ENCODE data around the gene RGS14. TPM values are rescaled to one million over a fixed set of nuclear protein-coding genes. Genes with fewer than 3 reads are reported as not detected.

Gene RGS14
- total RNA-seq, 3 donors from 2014 or later: 11.1 to 15.2 (median 11.7) TPM

DNA sequence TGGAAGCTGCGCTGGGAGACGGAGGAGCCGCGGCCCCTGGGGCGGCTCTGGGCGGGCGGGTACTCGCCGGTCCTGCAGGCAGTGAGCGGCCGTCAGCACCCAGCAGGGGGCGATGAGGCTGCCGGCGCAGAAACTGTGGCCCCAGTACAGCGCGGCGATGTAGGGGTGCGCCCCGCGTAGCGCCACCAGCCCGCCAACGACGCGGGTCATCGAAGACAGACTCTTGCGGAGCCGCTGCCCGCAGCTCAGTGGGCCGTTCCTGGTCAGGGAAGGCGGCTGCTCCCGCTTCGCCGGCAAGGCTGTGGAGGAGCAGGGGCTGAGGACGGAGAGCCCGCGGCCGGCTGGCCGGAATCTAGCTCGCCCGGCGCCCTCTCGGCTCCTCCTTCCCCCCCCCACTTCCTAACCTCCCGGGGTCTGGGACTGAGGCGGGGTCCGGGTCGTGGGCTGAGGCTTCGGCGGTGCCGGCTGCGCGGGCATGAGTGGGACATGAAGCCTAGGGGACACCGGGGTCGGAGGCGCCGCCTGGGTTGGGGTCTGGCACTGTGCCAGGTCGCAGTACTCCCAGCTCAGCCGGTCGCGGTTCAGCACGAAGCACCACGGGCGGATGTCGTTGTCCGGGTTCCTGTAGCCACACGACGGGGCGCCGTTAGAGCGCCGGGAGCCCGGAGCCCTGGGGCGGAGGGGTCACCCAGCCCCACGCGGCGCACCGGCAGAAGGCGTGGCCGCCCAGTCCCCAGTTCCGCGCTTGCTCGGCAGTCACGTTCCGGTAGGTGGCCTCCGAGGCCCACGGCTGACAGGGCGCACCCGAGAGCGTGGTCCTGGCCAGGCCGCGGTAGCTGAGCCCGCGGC lies 46.3 kb downstream of the RGS14 start:
- Histone ChIP-seq H3K36me3 (ENCODE audit: low read depth) (no peaks in the 10 kb centered on the region), H3K4me3 (peak overlapping the region; percentile 16), H3K9me3 (no peaks in the 10 kb centered on the region), H3K4me1 (ENCODE audit: low read depth) (peaks cover 35% of the 10 kb centered on the region)
- ATAC-seq (peak; percentile 82), DNase-seq (peak; percentile 88 to 94 (median 93))
- TF ChIP-seq, protein P1, sequence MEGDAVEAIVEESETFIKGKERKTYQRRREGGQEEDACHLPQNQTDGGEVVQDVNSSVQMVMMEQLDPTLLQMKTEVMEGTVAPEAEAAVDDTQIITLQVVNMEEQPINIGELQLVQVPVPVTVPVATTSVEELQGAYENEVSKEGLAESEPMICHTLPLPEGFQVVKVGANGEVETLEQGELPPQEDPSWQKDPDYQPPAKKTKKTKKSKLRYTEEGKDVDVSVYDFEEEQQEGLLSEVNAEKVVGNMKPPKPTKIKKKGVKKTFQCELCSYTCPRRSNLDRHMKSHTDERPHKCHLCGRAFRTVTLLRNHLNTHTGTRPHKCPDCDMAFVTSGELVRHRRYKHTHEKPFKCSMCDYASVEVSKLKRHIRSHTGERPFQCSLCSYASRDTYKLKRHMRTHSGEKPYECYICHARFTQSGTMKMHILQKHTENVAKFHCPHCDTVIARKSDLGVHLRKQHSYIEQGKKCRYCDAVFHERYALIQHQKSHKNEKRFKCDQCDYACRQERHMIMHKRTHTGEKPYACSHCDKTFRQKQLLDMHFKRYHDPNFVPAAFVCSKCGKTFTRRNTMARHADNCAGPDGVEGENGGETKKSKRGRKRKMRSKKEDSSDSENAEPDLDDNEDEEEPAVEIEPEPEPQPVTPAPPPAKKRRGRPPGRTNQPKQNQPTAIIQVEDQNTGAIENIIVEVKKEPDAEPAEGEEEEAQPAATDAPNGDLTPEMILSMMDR (IDR thresholded peaks at IDR 0.05): peak; percentile 65
- intact Hi-C loops (cut with DNase I, micrococcal nuclease): no loop called here

- peaks cover 32% of the 10 kb centered on the region for H3K4me1 ChIP-seq (ENCODE audit: low read depth)
- peak overlapping the region; percentile 16 for H3K4me3 ChIP-seq
- ATAC-seq (no peak), DNase-seq (peak in 1 of 3 donors; percentile 29)
- intact Hi-C loops (cut with DNase I, micrococcal nuclease): no loop called here
- TF ChIP-seq, protein P1 (IDR thresholded peaks at IDR 0.05): no peak
- H3K9me3 ChIP-seq: no peaks in the 10 kb centered on the region
- no peaks in the 10 kb centered on the region for H3K36me3 ChIP-seq (ENCODE audit: low read depth)
Measured at GRCh38 chr5:177404641-177405179, 47.0 kb downstream of the RGS14 start.

DNA sequence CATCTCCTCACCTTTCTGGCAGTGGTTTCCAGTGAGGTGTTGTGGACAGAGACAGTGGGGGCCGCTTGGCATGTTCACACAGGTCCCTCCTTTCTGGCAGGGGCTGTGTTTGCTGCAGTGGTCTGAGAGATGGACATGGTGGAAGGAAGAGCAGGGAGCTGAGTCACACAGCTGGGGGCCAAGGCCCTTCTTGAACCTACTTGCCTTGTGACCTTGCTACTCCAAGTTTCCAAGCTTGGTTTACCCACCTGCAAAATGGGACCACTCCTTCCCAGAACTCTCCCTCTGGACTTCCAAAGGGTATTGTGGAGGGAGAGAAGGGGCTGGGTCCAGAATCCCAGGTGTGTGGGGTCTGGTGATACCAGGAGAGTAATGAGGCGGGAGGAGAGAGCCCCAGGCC lies 47.6 kb downstream of the RGS14 start:
- TF ChIP-seq, protein P1 (IDR thresholded peaks at IDR 0.05): no peak
- DNase-seq (no peak), ATAC-seq (no peak)
- Histone ChIP-seq H3K9me3 (no peaks in the 10 kb centered on the region), H3K36me3 (ENCODE audit: low read depth) (no peaks in the 10 kb centered on the region), H3K4me1 (ENCODE audit: low read depth) (peaks cover 29% of the 10 kb centered on the region), H3K4me3 (no peak overlapping the region)
- intact Hi-C loops (cut with DNase I, micrococcal nuclease): no loop called here

DNA sequence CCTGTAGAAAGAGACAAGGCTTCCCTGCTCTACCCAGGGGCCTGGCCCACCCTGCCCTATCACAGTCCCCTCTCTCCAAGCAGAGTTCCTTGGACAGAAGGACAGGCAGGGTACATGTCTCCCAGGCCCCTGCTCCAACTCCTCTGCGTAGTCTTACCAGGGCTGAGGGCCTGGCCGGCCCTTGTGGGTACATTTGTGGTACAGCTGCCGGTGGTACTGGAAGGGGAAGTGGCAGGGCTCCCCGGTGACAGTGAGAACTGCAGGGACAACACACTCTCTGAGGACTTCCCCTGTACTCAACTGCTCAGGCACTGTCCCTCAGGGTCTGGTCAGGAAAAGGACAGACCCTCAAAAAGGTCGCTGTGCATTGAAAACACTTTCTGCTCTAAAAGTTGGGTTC lies 48.1 kb downstream of the RGS14 start:
- intact Hi-C loops (cut with DNase I, micrococcal nuclease): no loop called here
- TF ChIP-seq, protein P1 (IDR thresholded peaks at IDR 0.05): no peak
- no peaks in the 10 kb centered on the region for H3K9me3 ChIP-seq
- peak in 2 of 3 donors; percentile 50 to 74 for DNase-seq
- no peak for ATAC-seq
- no peak overlapping the region for H3K4me3 ChIP-seq
- no peaks in the 10 kb centered on the region for H3K36me3 ChIP-seq (ENCODE audit: low read depth)
- H3K4me1 ChIP-seq (ENCODE audit: low read depth): peaks cover 29% of the 10 kb centered on the region

- Histone ChIP-seq H3K4me3 (no peak within 1 kb of the TSS), H3K9me3 (no peaks in the 10 kb centered on the region), H3K36me3 (ENCODE audit: low read depth) (no peaks in the 10 kb centered on the region), H3K4me1 (ENCODE audit: low read depth) (peaks cover 7% of the 10 kb centered on the region)
- no peak for ATAC-seq
- DNase-seq: no peak
- TF ChIP-seq, protein P1 (IDR thresholded peaks at IDR 0.05): no peak
- intact Hi-C loops (cut with DNase I, micrococcal nuclease): no loop called here
Measured at GRCh38 chr5:177409043-177409801, 51.5 kb downstream of the RGS14 start, which contains the start of gene F12. F12 (minus strand) TSS chr5:177409564; CDS start chr5:177409527, 37 bp downstream.
